Aortic smooth muscle cell (primary cell): ENCODE measurements around the gene NANOS2. TPM values are rescaled to one million over a fixed set of nuclear protein-coding genes. Genes with fewer than 3 reads are reported as not detected.

Experiments used
- total RNA-seq: library from RNA; depleted of rRNA; stranded (reverse); fragments of >200 nt; gene quantifications from 2 replicates; pipeline ENCODE4 v1.2.3, GENCODE V29; 2014

The NANOS2 gene
- total RNA-seq: not detected in 2 replicates

GRCh38 chr19:45913874-45914830, at the start of gene NANOS2:
Gene NANOS2, minus strand, starts transcription at chr19:45914778. Its CDS starts 85 bp downstream, at chr19:45914693.

GRCh38 chr19:45901912-45902650, 12.5 kb downstream of the NANOS2 start, which contains the start of gene MYPOP:
Gene MYPOP, minus strand, starts transcription at chr19:45902613. Its CDS starts 840 bp downstream, at chr19:45901773.

GRCh38 chr19:45885556-45886426, 28.8 kb downstream of the NANOS2 start, which contains the start of gene IRF2BP1:
Gene IRF2BP1, minus strand, starts transcription at chr19:45886141. Its CDS starts 367 bp downstream, at chr19:45885774.

GRCh38 chr19:45863840-45864628, 50.5 kb downstream of the NANOS2 start, which contains the start of gene FOXA3:
Gene FOXA3, plus strand, starts transcription at chr19:45864326. Its CDS starts 131 bp downstream, at chr19:45864457.

Other genes starting within 250 kb of the NANOS2 start
- gene GIPR, start 246.6 kb downstream of the NANOS2 start, total RNA-seq: 0.12 and 0.26 TPM in 2 replicates
- 676 and 796 TPM in 2 replicates for gene SNRPD2, start 222.8 kb downstream of the NANOS2 start, total RNA-seq
- gene QPCTL, start 222.1 kb downstream of the NANOS2 start, total RNA-seq: 7.2 and 9.4 TPM in 2 replicates
- 2.2 and 2.8 TPM in 2 replicates for gene FBXO46, start 183.9 kb downstream of the NANOS2 start, total RNA-seq
- gene MEIOSIN, start 181.3 kb downstream of the NANOS2 start, total RNA-seq: not detected in 2 replicates
- gene SIX5, start 145.5 kb downstream of the NANOS2 start, total RNA-seq: 5.5 and 6.0 TPM in 2 replicates
- gene DMPK, start 132.3 kb downstream of the NANOS2 start, total RNA-seq: 169 and 191 TPM in 2 replicates
- 32.6 and 34.7 TPM in 2 replicates for gene DMWD, start 121.9 kb downstream of the NANOS2 start, total RNA-seq
- gene RSPH6A, start 99.5 kb downstream of the NANOS2 start, total RNA-seq: 0.12 and 0.13 TPM in 2 replicates
- 25.2 and 29.5 TPM in 2 replicates for gene SYMPK, start 51.6 kb downstream of the NANOS2 start, total RNA-seq
- not detected in 2 replicates for gene FOXA3, start 50.5 kb downstream of the NANOS2 start, total RNA-seq
- 17.8 and 21.4 TPM in 2 replicates for gene IRF2BP1, start 28.6 kb downstream of the NANOS2 start, total RNA-seq
- 0.53 and 1.1 TPM in 2 replicates for gene MYPOP, start 12.2 kb downstream of the NANOS2 start, total RNA-seq
- 0.12 and 0.13 TPM in 2 replicates for gene NOVA2, start 59.1 kb upstream of the NANOS2 start, total RNA-seq
- 4.8 and 6.2 TPM in 2 replicates for gene CCDC61, start 80.7 kb upstream of the NANOS2 start, total RNA-seq
- gene PGLYRP1, start 108.3 kb upstream of the NANOS2 start, total RNA-seq: not detected in 2 replicates
- gene IGFL4, start 126.2 kb upstream of the NANOS2 start, total RNA-seq: 0.06 TPM in 1 of 2 replicates, not detected in the other
- gene IGFL3, start 209.9 kb upstream of the NANOS2 start, total RNA-seq: not detected in 2 replicates
- gene IGFL2, start 233.5 kb upstream of the NANOS2 start, total RNA-seq: not detected in 2 replicates